HEK293 (cell line): ENCODE measurements around the gene DPYSL4.

ENCODE experiments used
- CTCF ChIA-PET: fragments of 350-600 bp; formaldehyde crosslinking; extraction: SDS; loops from one replicate; lab custom pipeline; 2021; ENCODE audit warnings: antibody characterized with exemption; lab: Yijun Ruan, JAX
- POLR2A ChIA-PET: fragments of 300-600 bp; formaldehyde crosslinking; extraction: SDS; loops from one replicate; lab custom pipeline; 2020; ENCODE audit warnings: antibody characterized with exemption, inconsistent platforms; lab: Yijun Ruan, JAX
- H3K27ac ChIP-seq: fragments of 200-500 bp; sonication (Bioruptor generic); 2 replicates; pipeline ENCODE4 v1.5.1; 2014; ENCODE audit warnings: low read depth, low read length, control low read depth, inconsistent platforms; ENCODE audit errors: extremely low read depth
- H3K36me3 ChIP-seq, 2 experiments: fragments of 200-500 bp in 1 of 2; sonication (Bioruptor generic) in 1 of 2; 1 replicate in 1 of 2; 2 replicates in 1 of 2; pipeline ENCODE4 v1.5.1; 2014 to 2017; ENCODE audit warnings: inconsistent platforms in 2 of 2, low read length in 2 of 2; ENCODE audit not compliant: control insufficient read depth in 2 of 2, insufficient read depth in 1 of 2
- H3K4me1 ChIP-seq: fragments of 200-500 bp; sonication (Bioruptor generic); 2 replicates; pipeline ENCODE4 v1.5.1; 2014; ENCODE audit warnings: mild to moderate bottlenecking, low read length, inconsistent platforms; ENCODE audit not compliant: control insufficient read depth, insufficient read depth
- H3K4me3 ChIP-seq: 2 replicates; pipeline ENCODE4 v1.5.1; 2011; ENCODE audit warnings: low read depth, mild to moderate bottlenecking, control low read depth, low read length, moderate library complexity
- H3K9me3 ChIP-seq: fragments of 200-500 bp; sonication (Bioruptor generic); 2 replicates; pipeline ENCODE4 v1.5.1; 2014; ENCODE audit warnings: low read depth, low read length, inconsistent platforms; ENCODE audit not compliant: control insufficient read depth, insufficient read depth
- MYNN ChIP-seq: fragments of 450-650 bp; formaldehyde crosslinking; IDR thresholded peaks from 2 replicates; pipeline ENCODE4 v1.5.1; 2016; ENCODE audit warnings: missing biosample characterization, missing genetic modification characterization, borderline replicate concordance
- OSR2 ChIP-seq: fragments of 450-650 bp; formaldehyde crosslinking; IDR thresholded peaks from 2 replicates; pipeline ENCODE4 v1.5.1; 2016; ENCODE audit warnings: missing biosample characterization, missing genetic modification characterization
- SETDB1 ChIP-seq: IDR thresholded peaks from one replicate; pipeline ENCODE4 v1.6.1; 2017; ENCODE audit warnings: mild to moderate bottlenecking, low read length, moderate library complexity, mixed read lengths; ENCODE audit not compliant: insufficient read length
- ZNF2 ChIP-seq: fragments of 450-650 bp; formaldehyde crosslinking; IDR thresholded peaks from 2 replicates; pipeline ENCODE4 v1.5.1; 2016; ENCODE audit warnings: missing biosample characterization, missing genetic modification characterization
- ZNF311 ChIP-seq: fragments of 450-650 bp; formaldehyde crosslinking; IDR thresholded peaks from 2 replicates; pipeline ENCODE4 v1.5.1; 2017; ENCODE audit warnings: missing biosample characterization, missing genetic modification characterization, borderline replicate concordance
- ZNF350 ChIP-seq: fragments of 450-650 bp; formaldehyde crosslinking; IDR thresholded peaks from 2 replicates; pipeline ENCODE4 v1.5.0; 2017; ENCODE audit warnings: missing biosample characterization, mild to moderate bottlenecking, missing genetic modification characterization
- ZNF416 ChIP-seq: fragments of 450-650 bp; formaldehyde crosslinking; IDR thresholded peaks from 2 replicates; pipeline ENCODE4 v1.5.1; 2016; ENCODE audit warnings: missing biosample characterization, missing genetic modification characterization
- ZNF626 ChIP-seq: fragments of 450-650 bp; sonication (Bioruptor Pico); formaldehyde crosslinking; IDR thresholded peaks from 2 replicates; pipeline ENCODE4 v1.5.1; 2018; ENCODE audit warnings: missing biosample characterization, missing genetic modification characterization, inconsistent platforms
- ZNF768 ChIP-seq: fragments of 450-650 bp; formaldehyde crosslinking; IDR thresholded peaks from 2 replicates; pipeline ENCODE4 v1.5.1; 2018; ENCODE audit warnings: missing biosample characterization, mild to moderate bottlenecking, missing genetic modification characterization
- TF ChIP-seq, protein P1 (sequence below): fragments of 450-650 bp; formaldehyde crosslinking; IDR thresholded peaks from 2 replicates; pipeline ENCODE4 v1.5.1; 2017; ENCODE audit warnings: missing biosample characterization, missing genetic modification characterization
- TF ChIP-seq, protein P2 (sequence below): fragments of 450-650 bp; formaldehyde crosslinking; IDR thresholded peaks from 2 replicates; pipeline ENCODE4 v1.5.1; 2016; ENCODE audit warnings: missing biosample characterization, missing genetic modification characterization
- TF ChIP-seq, protein P3 (sequence below): fragments of 450-650 bp; formaldehyde crosslinking; IDR thresholded peaks from 2 replicates; pipeline ENCODE4 v1.5.1; 2016; ENCODE audit warnings: missing biosample characterization, missing genetic modification characterization
- TF ChIP-seq, protein P4 (sequence below): fragments of 450-650 bp; formaldehyde crosslinking; conservative IDR thresholded peaks from 2 replicates; pipeline ENCODE4 v1.5.1; 2016; ENCODE audit warnings: low read depth, missing biosample characterization, missing genetic modification characterization
- TF ChIP-seq, protein P5 (sequence below): IDR thresholded peaks from 2 replicates; pipeline ENCODE4 v1.6.1; 2011; ENCODE audit warnings: mild to moderate bottlenecking, low read depth, low read length, borderline replicate concordance
- TF ChIP-seq, protein P6 (sequence below): fragments of 450-650 bp; formaldehyde crosslinking; IDR thresholded peaks from 2 replicates; pipeline ENCODE4 v1.5.1; 2016; ENCODE audit warnings: missing biosample characterization, missing genetic modification characterization, low read depth

The DPYSL4 gene

DNA sequence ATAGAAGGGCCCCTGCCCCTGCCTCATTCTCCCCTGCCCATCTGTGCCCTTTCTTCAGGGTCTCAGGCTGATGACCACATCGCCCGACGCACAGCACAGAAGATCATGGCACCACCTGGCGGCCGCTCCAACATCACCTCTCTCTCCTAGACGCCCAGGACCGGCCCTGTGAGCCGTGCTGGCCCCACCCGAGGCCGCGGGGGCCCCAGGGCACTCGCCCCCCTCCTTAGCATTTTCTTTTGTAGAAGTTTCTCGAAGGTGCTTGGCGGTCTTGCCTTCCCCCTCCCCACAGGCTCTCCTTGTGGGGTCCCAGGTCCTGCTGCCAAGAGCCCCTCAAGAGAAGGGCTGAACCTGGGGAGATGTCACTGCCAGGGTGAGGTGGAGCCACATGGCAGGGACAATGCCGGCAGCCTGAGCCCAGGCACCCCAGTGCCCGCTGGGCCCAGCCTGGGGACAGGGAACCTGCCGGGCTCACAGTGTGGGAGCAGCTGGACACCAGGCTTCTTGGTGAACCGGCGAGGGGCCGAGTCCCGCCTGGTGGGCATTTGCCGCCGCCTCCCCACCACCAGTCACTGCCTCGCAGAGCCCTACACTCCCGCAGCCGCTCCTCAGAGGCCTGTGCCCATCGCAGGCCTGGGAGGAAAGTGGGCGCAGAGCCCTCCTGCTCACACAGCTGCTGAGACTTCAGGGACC lies 18.2 kb downstream of the DPYSL4 start (continued):
- TF ChIP-seq ZNF311 (tag by site-specific recombination), result no peak
- TF ChIP-seq ZNF350 (tag by site-specific recombination), result no peak
- TF ChIP-seq, all 188 proteins: peak for 0

DNA sequence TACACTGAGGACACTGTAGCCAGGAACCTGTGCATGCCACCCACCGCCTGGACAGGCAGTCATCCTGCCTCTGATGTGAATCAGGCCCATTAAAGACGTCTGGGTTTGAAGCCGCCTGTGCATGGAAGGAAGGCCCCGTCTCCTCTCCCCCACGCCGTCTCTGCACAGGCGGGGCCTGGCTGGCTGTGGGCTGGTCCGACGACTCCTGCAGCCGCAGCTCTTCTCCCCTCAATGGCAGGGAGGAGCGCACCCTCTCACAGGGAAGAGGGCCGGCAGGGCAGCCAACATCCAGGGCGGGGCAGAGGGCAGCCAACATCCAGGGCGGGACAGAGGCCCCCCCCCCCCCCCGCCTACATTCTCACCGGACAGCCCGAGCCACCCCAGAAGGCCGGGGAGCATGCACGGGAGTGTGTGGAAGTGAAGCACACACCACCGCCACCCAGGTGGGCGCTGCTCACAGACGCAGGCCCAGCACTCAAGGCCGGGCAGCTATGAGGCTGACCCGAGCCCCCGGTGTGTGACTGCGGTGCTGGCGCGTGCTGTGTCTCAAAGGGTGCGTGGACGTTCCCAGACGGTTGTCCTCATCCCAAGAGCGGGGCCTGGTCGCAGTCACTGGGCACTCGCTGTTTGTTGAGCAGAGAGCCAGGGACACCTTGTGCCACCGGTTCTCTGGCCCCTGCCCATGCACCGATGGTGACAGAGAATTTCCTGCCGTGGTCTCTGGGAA lies 19.1 kb downstream of the DPYSL4 start:
- H3K36me3 ChIP-seq, result no peaks in the 10 kb centered on the region
- H3K4me3 ChIP-seq, result no peak overlapping the region
- no peaks in the 10 kb centered on the region for H3K4me1 ChIP-seq
- POLR2A ChIA-PET, result no interaction called here
- CTCF ChIA-PET, result no interaction called here
- TF ChIP-seq, protein P1, sequence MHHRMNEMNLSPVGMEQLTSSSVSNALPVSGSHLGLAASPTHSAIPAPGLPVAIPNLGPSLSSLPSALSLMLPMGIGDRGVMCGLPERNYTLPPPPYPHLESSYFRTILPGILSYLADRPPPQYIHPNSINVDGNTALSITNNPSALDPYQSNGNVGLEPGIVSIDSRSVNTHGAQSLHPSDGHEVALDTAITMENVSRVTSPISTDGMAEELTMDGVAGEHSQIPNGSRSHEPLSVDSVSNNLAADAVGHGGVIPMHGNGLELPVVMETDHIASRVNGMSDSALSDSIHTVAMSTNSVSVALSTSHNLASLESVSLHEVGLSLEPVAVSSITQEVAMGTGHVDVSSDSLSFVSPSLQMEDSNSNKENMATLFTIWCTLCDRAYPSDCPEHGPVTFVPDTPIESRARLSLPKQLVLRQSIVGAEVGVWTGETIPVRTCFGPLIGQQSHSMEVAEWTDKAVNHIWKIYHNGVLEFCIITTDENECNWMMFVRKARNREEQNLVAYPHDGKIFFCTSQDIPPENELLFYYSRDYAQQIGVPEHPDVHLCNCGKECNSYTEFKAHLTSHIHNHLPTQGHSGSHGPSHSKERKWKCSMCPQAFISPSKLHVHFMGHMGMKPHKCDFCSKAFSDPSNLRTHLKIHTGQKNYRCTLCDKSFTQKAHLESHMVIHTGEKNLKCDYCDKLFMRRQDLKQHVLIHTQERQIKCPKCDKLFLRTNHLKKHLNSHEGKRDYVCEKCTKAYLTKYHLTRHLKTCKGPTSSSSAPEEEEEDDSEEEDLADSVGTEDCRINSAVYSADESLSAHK (tag by site-specific recombination), result no peak
- TF ChIP-seq, protein P2, sequence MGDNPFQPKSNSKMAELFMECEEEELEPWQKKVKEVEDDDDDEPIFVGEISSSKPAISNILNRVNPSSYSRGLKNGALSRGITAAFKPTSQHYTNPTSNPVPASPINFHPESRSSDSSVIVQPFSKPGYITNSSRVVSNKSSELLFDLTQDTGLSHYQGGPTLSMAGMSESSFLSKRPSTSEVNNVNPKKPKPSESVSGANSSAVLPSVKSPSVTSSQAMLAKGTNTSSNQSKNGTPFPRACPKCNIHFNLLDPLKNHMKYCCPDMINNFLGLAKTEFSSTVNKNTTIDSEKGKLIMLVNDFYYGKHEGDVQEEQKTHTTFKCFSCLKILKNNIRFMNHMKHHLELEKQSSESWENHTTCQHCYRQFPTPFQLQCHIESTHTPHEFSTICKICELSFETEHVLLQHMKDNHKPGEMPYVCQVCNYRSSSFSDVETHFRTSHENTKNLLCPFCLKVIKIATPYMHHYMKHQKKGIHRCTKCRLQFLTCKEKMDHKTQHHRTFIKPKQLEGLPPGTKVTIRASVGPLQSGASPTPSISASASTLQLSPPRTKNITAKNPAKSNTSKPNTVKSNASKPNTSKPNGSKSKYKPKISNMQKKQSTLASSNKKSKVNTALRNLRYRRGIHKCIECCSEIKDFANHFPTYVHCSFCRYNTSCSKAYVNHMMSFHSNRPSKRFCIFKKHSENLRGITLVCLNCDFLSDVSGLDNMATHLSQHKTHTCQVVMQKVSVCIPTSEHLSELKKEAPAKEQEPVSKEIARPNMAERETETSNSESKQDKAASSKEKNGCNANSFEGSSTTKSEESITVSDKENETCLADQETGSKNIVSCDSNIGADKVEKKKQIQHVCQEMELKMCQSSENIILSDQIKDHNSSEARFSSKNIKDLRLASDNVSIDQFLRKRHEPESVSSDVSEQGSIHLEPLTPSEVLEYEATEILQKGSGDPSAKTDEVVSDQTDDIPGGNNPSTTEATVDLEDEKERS, result no peak
- no peak for TF ChIP-seq ZNF416
- TF ChIP-seq MYNN (tag by site-specific recombination), result no peak
- TF ChIP-seq ZNF768 (tag by site-specific recombination), result no peak
- TF ChIP-seq, protein P3, sequence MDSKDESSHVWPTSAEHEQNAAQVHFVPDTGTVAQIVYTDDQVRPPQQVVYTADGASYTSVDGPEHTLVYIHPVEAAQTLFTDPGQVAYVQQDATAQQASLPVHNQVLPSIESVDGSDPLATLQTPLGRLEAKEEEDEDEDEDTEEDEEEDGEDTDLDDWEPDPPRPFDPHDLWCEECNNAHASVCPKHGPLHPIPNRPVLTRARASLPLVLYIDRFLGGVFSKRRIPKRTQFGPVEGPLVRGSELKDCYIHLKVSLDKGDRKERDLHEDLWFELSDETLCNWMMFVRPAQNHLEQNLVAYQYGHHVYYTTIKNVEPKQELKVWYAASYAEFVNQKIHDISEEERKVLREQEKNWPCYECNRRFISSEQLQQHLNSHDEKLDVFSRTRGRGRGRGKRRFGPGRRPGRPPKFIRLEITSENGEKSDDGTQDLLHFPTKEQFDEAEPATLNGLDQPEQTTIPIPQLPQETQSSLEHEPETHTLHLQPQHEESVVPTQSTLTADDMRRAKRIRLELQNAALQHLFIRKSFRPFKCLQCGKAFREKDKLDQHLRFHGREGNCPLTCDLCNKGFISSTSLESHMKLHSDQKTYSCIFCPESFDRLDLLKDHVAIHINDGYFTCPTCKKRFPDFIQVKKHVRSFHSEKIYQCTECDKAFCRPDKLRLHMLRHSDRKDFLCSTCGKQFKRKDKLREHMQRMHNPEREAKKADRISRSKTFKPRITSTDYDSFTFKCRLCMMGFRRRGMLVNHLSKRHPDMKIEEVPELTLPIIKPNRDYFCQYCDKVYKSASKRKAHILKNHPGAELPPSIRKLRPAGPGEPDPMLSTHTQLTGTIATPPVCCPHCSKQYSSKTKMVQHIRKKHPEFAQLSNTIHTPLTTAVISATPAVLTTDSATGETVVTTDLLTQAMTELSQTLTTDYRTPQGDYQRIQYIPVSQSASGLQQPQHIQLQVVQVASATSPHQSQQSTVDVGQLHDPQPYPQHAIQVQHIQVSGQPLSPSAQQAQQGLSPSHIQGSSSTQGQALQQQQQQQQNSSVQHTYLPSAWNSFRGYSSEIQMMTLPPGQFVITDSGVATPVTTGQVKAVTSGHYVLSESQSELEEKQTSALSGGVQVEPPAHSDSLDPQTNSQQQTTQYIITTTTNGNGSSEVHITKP (tag by site-specific recombination), result no peak
- no peak for TF ChIP-seq ZNF626 (tag by site-specific recombination)
- TF ChIP-seq, protein P4, sequence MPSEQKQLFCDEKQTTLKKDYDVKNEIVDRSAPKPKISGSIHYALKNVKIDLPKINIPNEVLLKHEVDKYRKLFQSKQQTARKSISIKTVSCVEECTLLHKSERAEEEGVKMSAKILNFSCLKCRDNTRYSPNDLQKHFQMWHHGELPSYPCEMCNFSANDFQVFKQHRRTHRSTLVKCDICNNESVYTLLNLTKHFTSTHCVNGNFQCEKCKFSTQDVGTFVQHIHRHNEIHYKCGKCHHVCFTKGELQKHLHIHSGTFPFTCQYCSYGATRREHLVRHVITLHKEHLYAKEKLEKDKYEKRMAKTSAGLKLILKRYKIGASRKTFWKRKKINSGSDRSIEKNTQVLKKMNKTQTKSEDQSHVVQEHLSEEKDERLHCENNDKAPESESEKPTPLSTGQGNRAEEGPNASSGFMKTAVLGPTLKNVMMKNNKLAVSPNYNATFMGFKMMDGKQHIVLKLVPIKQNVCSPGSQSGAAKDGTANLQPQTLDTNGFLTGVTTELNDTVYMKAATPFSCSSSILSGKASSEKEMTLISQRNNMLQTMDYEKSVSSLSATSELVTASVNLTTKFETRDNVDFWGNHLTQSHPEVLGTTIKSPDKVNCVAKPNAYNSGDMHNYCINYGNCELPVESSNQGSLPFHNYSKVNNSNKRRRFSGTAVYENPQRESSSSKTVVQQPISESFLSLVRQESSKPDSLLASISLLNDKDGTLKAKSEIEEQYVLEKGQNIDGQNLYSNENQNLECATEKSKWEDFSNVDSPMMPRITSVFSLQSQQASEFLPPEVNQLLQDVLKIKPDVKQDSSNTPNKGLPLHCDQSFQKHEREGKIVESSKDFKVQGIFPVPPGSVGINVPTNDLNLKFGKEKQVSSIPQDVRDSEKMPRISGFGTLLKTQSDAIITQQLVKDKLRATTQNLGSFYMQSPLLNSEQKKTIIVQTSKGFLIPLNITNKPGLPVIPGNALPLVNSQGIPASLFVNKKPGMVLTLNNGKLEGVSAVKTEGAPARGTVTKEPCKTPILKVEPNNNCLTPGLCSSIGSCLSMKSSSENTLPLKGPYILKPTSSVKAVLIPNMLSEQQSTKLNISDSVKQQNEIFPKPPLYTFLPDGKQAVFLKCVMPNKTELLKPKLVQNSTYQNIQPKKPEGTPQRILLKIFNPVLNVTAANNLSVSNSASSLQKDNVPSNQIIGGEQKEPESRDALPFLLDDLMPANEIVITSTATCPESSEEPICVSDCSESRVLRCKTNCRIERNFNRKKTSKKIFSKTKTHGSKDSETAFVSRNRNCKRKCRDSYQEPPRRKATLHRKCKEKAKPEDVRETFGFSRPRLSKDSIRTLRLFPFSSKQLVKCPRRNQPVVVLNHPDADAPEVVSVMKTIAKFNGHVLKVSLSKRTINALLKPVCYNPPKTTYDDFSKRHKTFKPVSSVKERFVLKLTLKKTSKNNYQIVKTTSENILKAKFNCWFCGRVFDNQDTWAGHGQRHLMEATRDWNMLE (tag by site-specific recombination), result no peak
- no peak for TF ChIP-seq SETDB1
- TF ChIP-seq, protein P5, sequence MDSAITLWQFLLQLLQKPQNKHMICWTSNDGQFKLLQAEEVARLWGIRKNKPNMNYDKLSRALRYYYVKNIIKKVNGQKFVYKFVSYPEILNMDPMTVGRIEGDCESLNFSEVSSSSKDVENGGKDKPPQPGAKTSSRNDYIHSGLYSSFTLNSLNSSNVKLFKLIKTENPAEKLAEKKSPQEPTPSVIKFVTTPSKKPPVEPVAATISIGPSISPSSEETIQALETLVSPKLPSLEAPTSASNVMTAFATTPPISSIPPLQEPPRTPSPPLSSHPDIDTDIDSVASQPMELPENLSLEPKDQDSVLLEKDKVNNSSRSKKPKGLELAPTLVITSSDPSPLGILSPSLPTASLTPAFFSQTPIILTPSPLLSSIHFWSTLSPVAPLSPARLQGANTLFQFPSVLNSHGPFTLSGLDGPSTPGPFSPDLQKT, result no peak
- TF ChIP-seq, protein P6, sequence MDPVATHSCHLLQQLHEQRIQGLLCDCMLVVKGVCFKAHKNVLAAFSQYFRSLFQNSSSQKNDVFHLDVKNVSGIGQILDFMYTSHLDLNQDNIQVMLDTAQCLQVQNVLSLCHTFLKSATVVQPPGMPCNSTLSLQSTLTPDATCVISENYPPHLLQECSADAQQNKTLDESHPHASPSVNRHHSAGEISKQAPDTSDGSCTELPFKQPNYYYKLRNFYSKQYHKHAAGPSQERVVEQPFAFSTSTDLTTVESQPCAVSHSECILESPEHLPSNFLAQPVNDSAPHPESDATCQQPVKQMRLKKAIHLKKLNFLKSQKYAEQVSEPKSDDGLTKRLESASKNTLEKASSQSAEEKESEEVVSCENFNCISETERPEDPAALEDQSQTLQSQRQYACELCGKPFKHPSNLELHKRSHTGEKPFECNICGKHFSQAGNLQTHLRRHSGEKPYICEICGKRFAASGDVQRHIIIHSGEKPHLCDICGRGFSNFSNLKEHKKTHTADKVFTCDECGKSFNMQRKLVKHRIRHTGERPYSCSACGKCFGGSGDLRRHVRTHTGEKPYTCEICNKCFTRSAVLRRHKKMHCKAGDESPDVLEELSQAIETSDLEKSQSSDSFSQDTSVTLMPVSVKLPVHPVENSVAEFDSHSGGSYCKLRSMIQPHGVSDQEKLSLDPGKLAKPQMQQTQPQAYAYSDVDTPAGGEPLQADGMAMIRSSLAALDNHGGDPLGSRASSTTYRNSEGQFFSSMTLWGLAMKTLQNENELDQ (tag by site-specific recombination), result no peak
- TF ChIP-seq OSR2 (tag by site-specific recombination), result no peak
- no peak for TF ChIP-seq ZNF2
- H3K27ac ChIP-seq, result no peak overlapping the region
- H3K9me3 ChIP-seq, result no peaks in the 10 kb centered on the region
